A549 (cell line): Measurements from ENCODE around the gene E2F7. TPM values are rescaled to one million over a fixed set of nuclear protein-coding genes. Genes with fewer than 3 reads are reported as not detected.
"Not testable (repeated sequence)": the region's sequence is repeated elsewhere in the genome, so short reads cannot be mapped to it uniquely, and the experiment has no call there.

Experiments
- ATAC-seq, 2 experiments: fragments of 200-7000 bp in 1 of 2; fragments of >200 bp in 1 of 2; cut with Nextera tagmentation in 1 of 2; cut with Tn5 transposase in 1 of 2; 3 replicates each; pipeline versions ENCODE4 v1.8.0 to v1.9.1; 2018 to 2020; ENCODE audit warnings: mild to moderate bottlenecking in 1 of 2, moderate library complexity in 1 of 2
- CTCF ChIA-PET: fragments of 300-600 bp; sonication (Branson Sonifier 250); formaldehyde crosslinking; extraction: SDS; loops from one replicate; lab custom pipeline; 2021; ENCODE audit warnings: antibody characterized with exemption, inconsistent platforms; lab: Yijun Ruan, JAX
- POLR2A ChIA-PET: fragments of 350-600 bp; formaldehyde crosslinking; extraction: SDS; loops from one replicate; lab custom pipeline; 2021; ENCODE audit warnings: antibody characterized with exemption, inconsistent platforms; lab: Yijun Ruan, JAX
- DNase-seq, 2 experiments: peaks; one replicate each; pipeline versions ENCODE4 v3.0.0 to v3.0.0-alpha.2; 2011 to 2016; ENCODE audit warnings: low read depth in 1 of 2, low spot score in 1 of 2
- FAIRE-seq: peaks from 2 replicates; lab custom pipeline; 2011; peaks lifted over from hg19 to GRCh38; lab: Jason Lieb, UNC
- H3K27ac ChIP-seq, 2 experiments: fragments of >200 bp; sonication (Bioruptor Twin); formaldehyde crosslinking; 3 replicates each; pipeline ENCODE4 v1.5.1; 2016 to 2017
- H3K4me1 ChIP-seq: fragments of >200 bp; sonication (Bioruptor Twin); formaldehyde crosslinking; 3 replicates; pipeline ENCODE4 v1.6.1; 2016
- H3K4me2 ChIP-seq: fragments of >200 bp; sonication (Bioruptor Twin); formaldehyde crosslinking; 3 replicates; pipeline ENCODE4 v1.6.1; 2016
- H3K4me3 ChIP-seq: fragments of >200 bp; sonication (Bioruptor Twin); formaldehyde crosslinking; 3 replicates; pipeline ENCODE4 v1.5.1; 2016
- H3K9me3 ChIP-seq: fragments of >200 bp; sonication (Bioruptor Twin); formaldehyde crosslinking; 3 replicates; pipeline ENCODE4 v1.6.1; 2016
- ATOH8 ChIP-seq: fragments of 250-450 bp; sonication (Bioruptor Pico); IDR thresholded peaks from 2 replicates; pipeline ENCODE4 v1.5.0; 2020; ENCODE audit warnings: low read depth, mild to moderate bottlenecking, moderate library complexity
- CBX8 ChIP-seq: fragments of 200-600 bp; sonication (generic); IDR thresholded peaks from 2 replicates; pipeline ENCODE4 v1.6.1; 2016
- E2F6 ChIP-seq: IDR thresholded peaks from 2 replicates; pipeline ENCODE4 v1.6.1; 2012; ENCODE audit warnings: low read depth, borderline replicate concordance
- ELK1 ChIP-seq: fragments of 150-350 bp; IDR thresholded peaks from 2 replicates; pipeline ENCODE4 v1.6.1; 2014; ENCODE audit warnings: low read depth, mild to moderate bottlenecking, low read length
- EP300 ChIP-seq, 2 experiments: fragments of >200 bp; sonication (Bioruptor Twin); formaldehyde crosslinking; IDR thresholded peaks; 2 replicates in 1 of 2; 3 replicates in 1 of 2; pipeline ENCODE4 v1.6.1; 2016 to 2017
- FOSB ChIP-seq: fragments of 250-450 bp; sonication (Bioruptor Pico); IDR thresholded peaks from 2 replicates; pipeline ENCODE4 v1.5.0; 2020; ENCODE audit warnings: mild to moderate bottlenecking, moderate library complexity
- FOSL2 ChIP-seq, 2 experiments: fragments of 450-650 bp in 1 of 2; fragments of >200 bp in 1 of 2; sonication (Bioruptor Twin) in 1 of 2; formaldehyde crosslinking; IDR thresholded peaks; 2 replicates each; pipeline versions ENCODE4 v1.5.0 to v1.6.1; 2016 to 2020; ENCODE audit warnings: mild to moderate bottlenecking in 1 of 2, moderate library complexity in 1 of 2
- GATA3 ChIP-seq: IDR thresholded peaks from 2 replicates; pipeline ENCODE4 v1.6.1; 2012; ENCODE audit warnings: borderline replicate concordance
- HES2 ChIP-seq: fragments of >200 bp; sonication (Bioruptor Twin); formaldehyde crosslinking; IDR thresholded peaks from 2 replicates; pipeline ENCODE4 v1.6.1; 2016
- HOXA7 ChIP-seq: fragments of 250-450 bp; sonication (Bioruptor Pico); IDR thresholded peaks from 2 replicates; pipeline ENCODE4 v1.5.0; 2020; ENCODE audit warnings: mild to moderate bottlenecking, moderate library complexity
- HOXB13 ChIP-seq: fragments of 250-450 bp; sonication (Bioruptor Pico); IDR thresholded peaks from 2 replicates; pipeline ENCODE4 v1.5.0; 2020; ENCODE audit warnings: low read depth, mild to moderate bottlenecking, moderate library complexity
- HOXB5 ChIP-seq: fragments of 250-450 bp; sonication (Bioruptor Pico); IDR thresholded peaks from 2 replicates; pipeline ENCODE4 v1.5.0; 2020; ENCODE audit warnings: mild to moderate bottlenecking, moderate library complexity
- KDM5A ChIP-seq: fragments of 200-600 bp; sonication (generic); IDR thresholded peaks from 2 replicates; pipeline ENCODE4 v1.6.1; 2016; ENCODE audit warnings: antibody characterized with exemption, mild to moderate bottlenecking
- MYC ChIP-seq: IDR thresholded peaks from 2 replicates; pipeline ENCODE4 v1.6.1; 2012; ENCODE audit warnings: mild to moderate bottlenecking, inconsistent platforms, low read length, improper control_type of control experiment, borderline replicate concordance
- NFE2L2 ChIP-seq: fragments of 150-350 bp; conservative IDR thresholded peaks from 2 replicates; pipeline ENCODE4 v1.6.1; 2014; ENCODE audit warnings: low read length
- PBX3 ChIP-seq: IDR thresholded peaks from 2 replicates; pipeline ENCODE4 v1.6.1; 2012
- REST ChIP-seq: fragments of 200-600 bp; sonication (generic); IDR thresholded peaks from 2 replicates; pipeline ENCODE4 v1.6.1; 2016; ENCODE audit warnings: antibody characterized with exemption, mild to moderate bottlenecking, moderate library complexity
- RFX5 ChIP-seq: fragments of 450-650 bp; IDR thresholded peaks from 2 replicates; pipeline ENCODE4 v1.7.1; 2014; ENCODE audit warnings: antibody characterized with exemption, mild to moderate bottlenecking, moderate library complexity
- SMC3 ChIP-seq: fragments of >200 bp; sonication (Bioruptor Twin); formaldehyde crosslinking; IDR thresholded peaks from 3 replicates; pipeline ENCODE4 v1.6.1; 2018; ENCODE audit warnings: inconsistent platforms
- TFCP2L1 ChIP-seq: fragments of 250-450 bp; sonication (Bioruptor Pico); IDR thresholded peaks from 2 replicates; pipeline ENCODE4 v1.5.0; 2021; ENCODE audit warnings: mild to moderate bottlenecking
- TP53 ChIP-seq: fragments of 250-450 bp; sonication (Bioruptor Pico); IDR thresholded peaks from 2 replicates; pipeline ENCODE4 v1.5.0; 2021; ENCODE audit warnings: mild to moderate bottlenecking, moderate library complexity
- ZNF302 ChIP-seq: fragments of 250-450 bp; sonication (Bioruptor Pico); IDR thresholded peaks from 2 replicates; pipeline ENCODE4 v1.9.0; 2021; ENCODE audit warnings: inconsistent platforms, mild to moderate bottlenecking, moderate library complexity
- ZSCAN20 ChIP-seq: fragments of 250-450 bp; sonication (Bioruptor Pico); IDR thresholded peaks from 2 replicates; pipeline ENCODE4 v1.8.0; 2022; ENCODE audit warnings: mild to moderate bottlenecking, moderate library complexity
- WGBS: methylation state at CpG from one replicate; pipeline ENCODE4 v1.1.6; 2017; ENCODE audit errors: missing lambda C conversion rate; 5-methylcytosine and 5-hydroxymethylcytosine counted together
- polyA plus RNA-seq, 4 experiments: library from polyadenylated mRNA; depleted of rRNA in 3 of 4; stranded (reverse); fragments of >200 nt; fragmentation: RNase III in 1 of 4; extraction: RNeasy Plus Mini Kit Qiagen cat#74134 plus additional on column Dnase treatment in 1 of 4; gene quantifications; 2 replicates in 3 of 4; 3 replicates in 1 of 4; pipeline ENCODE4 v1.2.3, GENCODE V29; 2011 to 2017

The E2F7 gene
- polyA plus RNA-seq, 2 of the 4 experiments (the other 2 are of a cell fraction): 5.0 to 12.2 TPM

GRCh38 chr12:77078231-77078630 is 12.9 kb upstream of the E2F7 start (continued):
- TF ChIP-seq FOSL2 (IDR thresholded peaks at IDR 0.05): no peak
- no peak for TF ChIP-seq FOSL2 (CRISPR knock-in tag; IDR thresholded peaks at IDR 0.05)
- TF ChIP-seq ATOH8 (CRISPR knock-in tag): no peak
- no peak for TF ChIP-seq ELK1
- no peak for TF ChIP-seq NFE2L2
- TF ChIP-seq KDM5A: no peak
- TF ChIP-seq HOXA7 (CRISPR knock-in tag): no peak
- no peak for TF ChIP-seq CBX8

- 0% methylated on average over 1 of the region's 1 CpG for WGBS
- H3K27ac ChIP-seq: no peak overlapping the region
- TF ChIP-seq GATA3 (no peak), HES2 (no peak)
- FAIRE-seq (no peak), ATAC-seq (no peak), DNase-seq (no peak)
- H3K9me3 ChIP-seq: 0 out of 3 replicates have a peak, but pooled peaks cover 2% of the 10 kb centered on the region
- ChIA-PET POLR2A (no interaction called here), CTCF (interaction anchor here (1.2 kb wide), 1 partner anchor 27 kb away, joined by 3 read pairs; no protein-coding TSS in a partner anchor)
- H3K4me1 ChIP-seq: no peaks in the 10 kb centered on the region
- H3K4me2 ChIP-seq: no peak overlapping the region
- H3K4me3 ChIP-seq: no peak overlapping the region
These were observed 11.5 kb upstream of the E2F7 start for GRCh38 chr12:77076886-77077285.

GRCh38 chr12:77073894-77074293 is 8.5 kb upstream of the E2F7 start:
- ATAC-seq, H3K4me1 ChIP-seq, H3K9me3 ChIP-seq, DNase-seq, POLR2A ChIA-PET, H3K4me3 ChIP-seq, H3K27ac ChIP-seq, H3K4me2 ChIP-seq, FAIRE-seq: not testable (repeated sequence)
- CTCF ChIA-PET: interaction anchor here (1.2 kb wide), 1 partner anchor 63 kb away, joined by 6 read pairs; no protein-coding TSS in a partner anchor
- WGBS: 52% methylated on average over 5 of the region's 5 CpGs

GRCh38 chr12:77072833-77073495 is 7.6 kb upstream of the E2F7 start:
- no peaks in the 10 kb centered on the region for H3K4me1 ChIP-seq
- H3K27ac ChIP-seq: no peak overlapping the region
- 84% methylated on average over 3 of the region's 3 CpGs for WGBS
- POLR2A ChIA-PET: no interaction called here
- FAIRE-seq (no peak), ATAC-seq (no peak), DNase-seq (no peak)
- CTCF ChIA-PET: interaction anchor here (1.2 kb wide), 1 partner anchor 62 kb away, joined by 6 read pairs; no protein-coding TSS in a partner anchor
- H3K4me3 ChIP-seq: no peak overlapping the region
- H3K4me2 ChIP-seq: no peak overlapping the region
- H3K9me3 ChIP-seq: 0 out of 3 replicates have a peak, but pooled peaks cover 2% of the 10 kb centered on the region
- TF ChIP-seq SMC3 (no peak), PBX3 (no peak), RFX5 (no peak), TFCP2L1 (CRISPR knock-in tag) (no peak), FOSL2 (IDR thresholded peaks at IDR 0.05) (no peak), FOSL2 (CRISPR knock-in tag; IDR thresholded peaks at IDR 0.05) (no peak), ZSCAN20 (CRISPR knock-in tag) (no peak), E2F6 (no peak), ZNF302 (CRISPR knock-in tag) (no peak), KDM5A (no peak), EP300 (IDR thresholded peaks at IDR 0.05) (no peak), NFE2L2 (no peak), HOXB5 (CRISPR knock-in tag) (no peak), REST (no peak), FOSB (CRISPR knock-in tag) (no peak), HOXB13 (CRISPR knock-in tag) (no peak), TP53 (CRISPR knock-in tag) (no peak), MYC (no peak)
- TF ChIP-seq, all 56 proteins: peak for 0
